Measurements from ENCODE around the gene CA12.

CA12 gene

DNA sequence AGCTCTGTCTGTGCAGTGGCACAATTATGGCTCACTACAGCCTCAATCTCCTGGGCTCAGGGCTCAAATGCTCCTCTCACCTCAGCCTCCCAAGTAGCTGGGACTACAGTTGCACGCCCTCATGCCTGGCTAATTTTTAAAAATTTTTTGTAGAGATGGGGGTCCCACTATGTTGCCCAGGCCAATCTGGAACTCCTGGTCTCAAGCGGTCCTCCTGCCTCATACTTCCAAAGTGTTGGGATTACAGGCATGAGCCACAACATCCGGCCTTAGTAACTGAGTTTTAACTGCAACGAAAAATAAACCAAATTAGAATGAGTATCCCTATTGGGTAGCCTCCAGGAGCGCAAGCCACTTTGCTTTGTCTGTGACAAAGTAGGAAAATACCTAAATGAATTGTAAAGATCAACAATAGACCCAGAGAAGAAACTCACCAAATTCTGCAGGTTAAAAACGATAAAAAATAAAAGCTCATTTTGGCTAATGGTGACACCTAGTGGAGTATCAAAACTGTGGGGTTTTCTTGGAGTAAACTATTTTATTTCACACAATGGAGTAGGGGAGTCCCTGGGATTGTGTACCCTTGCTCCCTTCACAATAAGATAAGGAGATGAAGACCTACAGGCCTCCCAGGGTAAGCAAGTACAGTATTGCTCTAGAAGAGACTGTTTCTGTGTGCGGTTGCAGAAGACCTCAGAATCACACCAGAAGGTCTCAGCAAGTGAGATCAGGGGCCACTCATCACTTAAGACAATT is 21.0 kb upstream of the CA12 start:
- DNase-seq: peak; percentile 37

DNA sequence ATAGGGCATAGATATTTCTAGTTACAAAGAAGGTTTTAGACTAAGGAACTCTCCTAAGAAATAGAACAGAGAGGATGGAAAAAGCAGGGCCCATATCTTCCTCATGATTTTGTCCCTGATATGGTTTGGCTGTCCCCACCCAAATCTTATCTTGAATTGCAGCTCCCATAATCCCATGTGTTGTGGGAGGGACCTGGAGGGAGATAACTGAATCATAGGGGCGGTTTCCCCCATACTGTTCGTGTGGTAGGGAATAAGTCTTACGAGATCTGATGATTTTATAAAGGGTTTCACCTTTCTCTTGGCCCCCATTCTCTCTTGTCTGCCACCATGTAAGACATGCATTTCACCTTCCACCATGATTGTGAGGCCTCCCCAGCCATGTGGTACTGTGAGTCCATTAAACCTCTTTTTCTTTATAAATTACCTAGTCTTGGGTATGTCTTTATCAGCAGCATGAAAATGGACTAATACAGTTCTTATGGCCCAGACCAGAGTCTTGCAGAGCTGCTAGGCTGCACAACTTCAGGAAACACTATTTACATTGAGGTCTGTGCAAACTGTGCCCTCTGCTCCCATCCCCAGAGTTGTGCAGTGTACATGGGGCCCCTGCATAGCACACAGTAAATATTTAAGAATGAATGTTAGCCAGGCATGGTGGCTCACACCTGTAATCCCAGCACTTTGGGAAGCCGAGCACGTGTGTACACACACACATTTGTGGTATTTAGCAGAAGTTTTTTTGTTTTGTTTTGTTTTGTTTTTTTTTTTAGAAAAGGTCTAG is 20.3 kb upstream of the CA12 start:
- no peak for DNase-seq

DNA sequence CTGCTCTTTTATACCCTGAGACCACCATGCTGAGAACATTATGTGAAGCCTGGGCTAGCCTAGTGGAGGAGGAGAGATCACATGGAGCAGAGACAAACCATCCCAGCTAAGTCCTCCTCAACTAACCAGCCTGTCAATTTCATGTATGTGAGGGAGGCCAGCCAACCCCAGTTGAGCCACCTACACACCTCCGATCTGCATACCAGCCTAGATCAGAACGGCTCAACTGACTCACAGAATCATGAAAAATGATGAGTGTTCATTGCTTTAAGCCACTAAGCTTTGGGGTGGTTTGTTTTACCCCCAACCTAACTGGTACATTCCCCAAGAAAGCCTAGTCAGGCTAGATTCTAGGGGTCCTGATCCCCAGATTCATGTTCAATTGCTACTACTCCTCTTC is 19.4 kb upstream of the CA12 start:
- no peak for DNase-seq

DNA sequence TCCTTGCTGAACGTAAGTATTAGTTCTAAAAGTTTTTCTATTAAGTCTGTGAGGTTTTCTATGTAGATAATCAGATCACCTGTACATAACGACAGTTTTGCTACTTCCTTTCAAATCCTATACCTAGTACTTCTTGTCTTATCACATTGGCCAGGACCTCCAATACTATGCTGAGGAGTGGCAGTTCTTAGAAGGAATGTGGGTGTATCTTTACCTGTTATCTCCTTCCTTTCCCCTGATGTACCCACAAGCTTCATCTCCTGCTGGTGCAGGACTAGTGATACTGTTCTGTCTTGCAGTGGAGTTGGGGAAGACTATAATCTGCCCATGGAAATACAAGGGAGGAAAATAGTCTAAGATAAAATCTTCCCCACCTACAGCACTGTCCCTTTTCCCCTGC is 16.8 kb upstream of the CA12 start:
- no peak for DNase-seq

DNA sequence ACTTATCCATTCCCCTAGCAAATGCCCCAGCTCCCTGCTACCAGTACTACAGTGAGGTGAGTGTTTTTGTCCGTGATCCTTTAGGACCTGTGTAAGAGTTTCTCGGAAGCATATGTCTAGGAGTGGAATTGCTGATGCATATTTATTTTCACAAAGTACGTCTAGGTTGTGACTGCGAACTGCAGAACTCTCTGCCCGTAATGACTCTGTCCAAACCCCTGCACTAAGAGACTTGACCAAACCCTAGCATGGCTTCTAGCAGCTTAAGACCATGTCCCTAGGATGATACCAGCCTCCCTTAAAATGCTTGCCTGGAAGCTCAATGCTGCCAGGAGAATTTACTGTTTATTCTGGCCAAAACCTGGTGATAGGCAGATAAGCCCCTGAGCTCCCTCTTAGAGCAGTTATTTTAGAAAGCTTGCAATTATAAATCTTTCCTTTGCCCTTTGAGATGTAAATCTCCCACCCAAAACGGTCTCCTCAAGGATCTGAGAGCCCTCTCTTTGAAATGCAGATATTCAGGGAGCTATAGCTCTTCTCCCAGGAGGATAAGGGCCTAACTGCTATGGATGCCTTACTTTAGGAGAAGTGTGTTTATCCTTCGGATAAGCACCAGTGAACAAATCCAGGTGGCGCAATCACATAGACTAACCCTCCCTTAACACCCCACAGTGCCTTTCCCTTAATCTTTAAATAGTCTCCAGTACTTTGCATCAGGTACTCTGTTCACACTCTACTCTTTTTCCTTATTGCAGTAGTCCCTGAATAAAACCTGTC is 14.7 kb upstream of the CA12 start:
- no peak for DNase-seq

DNA sequence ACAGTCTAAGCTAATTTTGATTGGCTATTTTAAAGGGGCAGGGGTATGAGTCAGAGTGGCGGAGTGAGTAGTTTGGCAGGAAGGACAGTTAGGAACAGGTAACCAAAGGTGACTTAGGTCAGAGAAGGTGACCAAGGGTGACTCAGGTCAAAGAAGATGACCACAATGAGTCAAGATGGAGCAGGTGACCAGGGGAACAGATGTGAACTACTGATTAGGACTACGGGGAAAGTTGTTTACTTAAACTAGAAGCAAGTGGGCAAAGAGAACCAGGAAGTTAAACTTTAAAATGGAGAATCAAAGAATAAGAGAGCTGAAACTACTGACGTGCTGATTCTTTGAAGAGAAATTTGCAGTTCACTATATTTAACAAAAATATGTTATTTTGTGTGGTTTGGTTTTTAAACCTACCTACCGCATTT is 14.1 kb upstream of the CA12 start:
- DNase-seq: no peak

DNA sequence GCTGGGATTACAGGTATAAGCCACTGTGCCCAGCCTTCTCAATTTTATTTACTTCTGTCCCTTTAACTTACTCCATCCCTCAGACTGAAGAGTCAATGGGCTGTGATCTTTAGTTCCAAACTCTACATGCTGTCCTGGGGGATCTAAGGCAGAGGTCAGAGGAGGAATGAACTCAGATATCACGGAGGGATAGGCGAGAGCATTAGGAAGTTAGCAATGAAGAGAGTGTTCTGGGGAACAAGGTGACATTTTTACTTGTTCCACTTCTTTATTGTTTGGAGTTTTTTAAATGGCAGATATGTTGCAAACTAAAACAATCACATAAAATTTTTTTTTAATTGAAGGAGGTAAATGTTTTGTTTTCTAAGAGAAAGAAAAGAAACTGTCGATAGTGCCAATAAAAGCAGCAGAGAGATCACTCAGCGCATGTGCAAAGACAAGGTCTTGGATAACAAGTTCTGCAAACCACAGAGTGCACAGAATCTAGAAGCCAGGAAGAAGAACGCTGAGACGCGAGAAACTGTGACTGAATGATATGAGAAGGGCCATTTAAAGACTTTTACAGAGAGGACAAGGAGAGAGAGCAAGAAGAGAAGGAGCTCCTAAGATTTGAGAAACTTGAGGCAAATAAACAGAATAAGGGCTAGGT is 10.8 kb upstream of the CA12 start:
- no peak for DNase-seq

DNA sequence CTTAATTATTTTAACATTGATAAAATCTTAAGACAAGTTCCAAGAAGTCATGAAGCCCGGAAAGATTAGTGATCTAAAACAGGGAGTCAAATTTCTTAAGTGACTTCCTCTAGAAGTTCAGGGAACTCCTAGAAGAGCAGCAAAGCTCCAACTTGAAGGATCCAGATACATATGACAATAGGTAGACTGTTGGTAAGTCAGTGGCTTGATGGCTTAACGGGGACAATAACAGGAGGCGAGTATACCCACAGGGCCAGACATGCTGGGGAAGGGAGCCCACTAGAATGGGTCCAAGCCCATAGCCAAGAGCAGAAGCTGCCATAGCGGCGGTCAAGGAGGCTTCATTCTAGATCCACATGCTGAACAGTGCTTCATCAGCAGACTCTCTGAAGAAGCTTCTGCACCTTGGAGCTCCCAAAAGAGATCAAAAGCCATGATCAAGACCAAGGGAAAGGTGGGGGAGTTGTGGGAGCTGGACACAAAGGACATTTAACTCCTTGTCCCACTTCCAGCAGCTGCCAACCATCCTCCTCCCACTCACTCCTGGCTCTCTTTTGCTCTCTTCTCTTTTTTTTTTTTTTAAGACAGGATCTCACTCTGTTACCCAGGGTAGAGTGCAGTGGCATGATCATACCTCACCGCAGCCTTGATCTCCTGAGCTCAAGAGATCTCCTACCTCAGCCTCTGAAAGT is 10.2 kb upstream of the CA12 start:
- DNase-seq: no peak

DNA sequence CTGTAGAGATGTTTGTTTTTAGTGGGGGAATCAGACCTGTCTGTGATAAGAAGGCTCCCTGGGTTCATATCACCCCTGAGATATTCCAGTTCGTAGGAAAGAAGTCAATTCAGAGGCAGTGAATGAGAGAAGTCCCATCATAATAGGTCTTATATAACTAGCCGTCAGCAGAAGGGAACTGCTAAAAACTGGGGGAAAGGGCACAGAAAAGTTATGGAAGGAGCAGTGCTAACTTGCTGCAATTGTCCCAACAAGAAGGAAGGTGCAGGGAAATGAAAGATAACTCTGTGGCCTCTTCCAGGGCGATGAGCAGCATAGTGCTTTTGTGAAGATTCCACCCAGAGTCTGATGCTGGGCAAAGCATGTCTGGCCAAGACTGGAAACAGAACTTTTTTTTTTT is 9.0 kb upstream of the CA12 start:
- DNase-seq: no peak

DNA sequence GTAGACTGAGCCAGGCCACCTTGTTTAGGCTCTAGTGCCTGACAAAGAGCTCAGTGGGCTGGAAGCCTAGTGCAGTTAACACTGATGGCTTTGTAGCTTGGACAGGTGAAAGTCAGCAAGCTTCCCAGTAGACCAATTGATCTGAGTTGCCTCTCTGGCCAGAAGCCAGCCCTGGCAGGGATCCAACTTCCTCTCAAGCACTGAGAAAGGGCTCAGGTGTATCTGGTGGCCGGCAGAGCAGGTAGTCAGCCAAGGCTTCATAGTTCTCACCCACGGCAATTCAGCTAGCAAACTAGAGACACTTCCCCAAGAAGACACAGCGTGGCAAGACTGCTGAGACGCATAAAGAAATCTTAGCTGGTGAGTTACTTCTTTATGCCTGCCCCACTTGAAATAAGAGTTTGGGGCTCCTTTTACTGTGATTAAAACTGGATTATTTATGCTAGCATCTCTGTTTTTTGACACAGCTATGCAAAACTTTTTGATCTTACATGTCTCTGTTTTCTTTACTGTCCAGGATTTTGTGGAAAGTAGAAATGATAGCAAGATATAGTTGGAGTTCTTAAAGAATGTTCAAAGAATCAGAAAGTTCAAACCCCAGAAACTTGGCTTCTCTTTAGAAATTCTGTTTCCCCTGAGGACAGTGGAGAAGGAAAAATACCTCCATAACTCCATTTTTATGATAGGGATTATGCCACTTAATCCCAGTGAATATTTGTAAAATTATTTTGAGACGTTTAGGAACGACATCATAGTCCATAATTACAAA is 8.4 kb upstream of the CA12 start:
- DNase-seq: no peak

DNA sequence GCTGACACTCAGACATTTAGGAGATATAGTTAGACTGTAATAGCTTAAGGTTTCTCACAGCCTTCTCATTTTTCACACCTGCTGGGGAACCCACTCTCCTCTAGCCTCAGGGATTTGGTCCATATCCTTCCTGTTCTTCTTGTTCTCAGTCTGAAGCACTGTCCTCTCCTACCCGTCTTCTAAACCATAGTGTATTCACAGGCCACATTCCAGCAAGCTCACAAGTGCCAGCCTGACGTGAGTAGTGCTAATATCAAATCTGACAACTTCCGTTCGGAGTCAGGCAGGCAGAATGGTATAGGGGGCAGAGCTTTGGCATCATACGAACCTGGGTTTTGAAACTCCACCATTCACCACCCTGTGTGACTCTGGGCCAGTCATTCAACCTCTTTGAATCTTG is 6.9 kb upstream of the CA12 start:
- DNase-seq: no peak

DNA sequence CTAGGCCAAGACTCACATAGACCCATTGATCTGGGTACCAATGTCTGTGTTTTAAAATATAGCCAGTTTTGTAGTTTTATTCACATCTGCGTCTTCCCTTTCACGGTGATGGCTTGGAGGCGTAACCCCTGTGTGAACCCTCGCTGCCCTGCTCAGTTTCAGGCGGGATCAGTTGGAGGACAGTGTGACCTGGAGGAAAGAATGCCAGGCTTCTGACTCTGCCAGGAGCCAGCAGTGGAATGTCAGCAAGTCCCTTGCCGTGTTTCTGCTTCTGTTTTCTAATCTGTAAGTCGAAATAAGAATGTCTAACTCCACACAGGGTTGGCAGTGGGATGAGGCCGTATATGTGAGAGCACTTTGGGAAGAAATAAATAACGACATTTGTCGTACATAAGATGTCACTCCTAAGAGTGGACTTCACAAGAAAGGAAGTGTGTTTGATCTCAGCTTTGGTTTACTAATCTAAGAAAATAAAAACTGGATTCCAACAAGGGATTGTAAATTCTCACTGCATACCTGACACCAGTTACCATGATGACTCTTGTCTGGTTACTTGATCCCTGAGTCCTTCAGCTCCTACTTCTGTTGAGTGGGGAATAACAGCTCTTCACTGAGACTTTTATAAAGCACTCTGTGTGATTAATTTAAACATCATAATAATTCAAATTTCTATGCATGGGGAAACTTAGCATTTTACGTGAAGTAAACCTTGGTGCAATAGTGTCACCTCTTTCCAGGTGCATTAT is 6.3 kb upstream of the CA12 start:
- no peak for DNase-seq

DNA sequence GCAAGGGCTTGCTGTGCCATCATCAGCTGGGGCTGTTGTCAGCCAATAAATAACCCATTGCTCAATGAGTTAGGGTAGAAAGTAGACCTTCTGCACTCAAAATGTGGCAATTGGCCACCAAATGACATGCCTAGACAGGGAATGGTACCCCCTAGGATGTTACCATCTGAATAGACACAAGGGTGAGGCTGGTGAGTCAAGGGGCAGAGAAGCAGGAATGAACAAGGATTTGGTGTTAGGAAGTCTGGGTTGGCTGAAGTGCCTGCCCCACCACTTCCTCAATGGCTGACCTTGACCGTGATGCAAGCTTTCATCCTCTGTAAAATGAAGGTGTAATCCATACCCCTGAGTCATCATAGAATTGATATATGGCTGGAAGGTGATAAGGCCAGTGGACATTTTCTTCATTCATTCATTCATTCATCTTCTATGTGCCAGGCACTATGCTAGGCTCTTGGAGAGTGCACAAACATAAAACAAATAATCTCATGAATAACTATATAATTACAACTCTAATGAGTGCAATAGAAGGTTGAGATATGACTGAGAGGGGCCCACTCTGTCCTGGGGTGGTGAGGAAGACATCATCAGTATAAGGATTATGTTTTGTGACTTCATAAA is 4.4 kb upstream of the CA12 start:
- DNase-seq: no peak

DNA sequence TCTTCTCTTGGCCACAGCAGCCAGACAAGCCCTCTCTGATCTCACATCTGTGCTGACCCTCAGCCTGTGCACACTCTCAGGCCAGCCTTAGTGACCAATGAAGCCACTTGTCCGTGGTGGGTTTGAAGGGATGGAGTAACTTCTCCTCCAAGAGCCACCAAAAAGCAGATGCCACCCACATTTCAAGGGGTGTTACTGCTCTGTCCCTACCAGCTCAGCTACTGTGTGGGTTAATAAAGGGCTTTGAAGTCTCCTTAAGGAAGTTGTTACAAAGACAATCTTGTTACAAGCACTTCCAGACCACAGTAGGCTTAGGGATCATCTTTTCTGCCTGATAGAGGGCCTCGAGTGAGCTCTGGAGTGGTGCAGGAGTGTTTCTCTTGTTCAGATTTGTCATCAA is 3.3 kb upstream of the CA12 start:
- no peak for DNase-seq

DNA sequence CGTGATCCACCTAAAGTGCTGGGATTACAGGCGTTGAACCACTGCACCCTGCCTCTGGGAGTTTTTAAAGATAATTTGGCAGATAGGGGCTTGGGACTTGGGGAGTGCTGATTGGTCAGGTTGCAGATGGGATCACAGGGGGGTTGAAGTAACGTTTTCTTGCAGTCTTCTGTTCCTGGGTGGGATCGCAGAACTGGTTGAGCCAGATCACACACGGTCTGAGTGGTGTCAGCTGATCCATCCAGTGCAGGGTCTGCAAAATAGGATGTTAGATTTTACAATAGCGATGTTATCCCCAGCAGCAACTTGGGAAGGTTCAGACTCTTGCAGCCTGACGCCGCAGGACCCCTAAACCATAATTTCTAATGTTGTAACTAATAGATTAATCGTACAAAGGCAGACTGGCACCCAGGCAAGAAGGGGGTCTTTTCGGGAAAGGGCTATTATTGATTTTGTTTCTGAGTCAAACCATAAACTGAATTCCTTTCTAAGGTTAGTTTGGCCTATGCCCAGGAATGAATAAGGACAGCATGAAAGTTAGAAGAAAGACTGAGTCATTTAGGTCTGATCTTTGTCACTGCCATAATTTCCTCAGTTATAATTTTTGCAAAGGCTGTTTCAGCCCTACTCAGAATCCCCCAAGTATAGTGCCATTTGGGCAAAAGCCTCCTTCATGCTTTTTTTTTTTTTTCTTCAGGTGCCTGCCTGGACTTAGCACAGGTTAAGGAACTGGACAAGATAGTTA is 1.5 kb upstream of the CA12 start:
- DNase-seq: no peak

DNA sequence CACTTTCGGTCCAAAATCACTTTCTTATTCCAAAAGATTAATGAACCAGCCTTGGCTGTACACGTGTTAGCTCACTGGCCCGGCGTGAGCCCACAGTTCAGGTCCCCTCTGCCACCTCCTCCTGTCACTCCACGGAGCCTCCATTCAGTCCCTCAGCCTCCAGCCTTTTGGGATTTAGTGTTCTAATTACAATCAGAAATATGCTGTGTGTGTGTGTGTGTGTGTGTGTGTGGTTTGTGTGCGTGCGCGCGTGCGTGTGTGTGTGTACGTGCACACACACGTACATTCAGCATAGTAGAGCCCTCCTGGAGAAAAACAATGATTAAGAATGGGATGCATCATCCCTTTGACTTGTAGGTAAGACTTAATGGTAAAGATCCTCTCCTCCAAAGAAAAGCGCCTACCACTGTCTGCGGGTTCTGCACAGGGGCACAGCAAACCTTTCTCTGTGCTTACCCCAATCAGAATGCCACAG is 801 bp downstream of the CA12 start:
- peak; percentile 63 for DNase-seq

DNA sequence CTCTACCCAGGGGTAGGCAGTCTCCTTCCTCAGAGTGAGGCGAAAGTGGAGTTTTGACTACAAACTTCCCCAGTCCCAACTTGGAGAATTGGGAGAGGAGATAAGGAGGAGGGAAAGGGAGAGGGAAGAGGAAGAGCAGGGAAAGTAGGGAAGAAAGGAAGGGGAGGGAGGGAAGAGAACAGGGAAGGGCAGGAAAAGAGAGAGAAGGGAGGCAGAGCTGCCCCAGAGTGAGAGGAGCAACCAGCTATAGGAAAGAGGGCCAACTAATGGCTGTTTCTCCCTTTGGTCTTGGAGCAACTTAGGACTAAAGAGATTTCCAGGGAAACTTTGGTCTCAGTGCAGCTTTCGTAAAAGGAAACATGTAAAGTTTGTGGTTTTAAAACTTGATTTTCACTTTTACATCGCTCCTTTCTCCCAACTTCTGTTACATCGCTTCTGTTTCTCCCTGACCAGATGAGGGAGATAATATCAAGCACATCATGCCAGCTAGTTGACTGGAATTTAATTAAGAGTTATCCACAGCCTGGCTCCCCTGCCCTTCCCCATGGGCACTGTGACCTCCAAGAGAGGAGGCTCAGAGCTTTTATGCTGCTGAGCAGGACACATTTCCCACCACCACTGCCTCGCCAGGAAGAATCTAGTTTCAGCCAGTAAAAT is 1.4 kb downstream of the CA12 start:
- DNase-seq: peak; percentile 42

DNA sequence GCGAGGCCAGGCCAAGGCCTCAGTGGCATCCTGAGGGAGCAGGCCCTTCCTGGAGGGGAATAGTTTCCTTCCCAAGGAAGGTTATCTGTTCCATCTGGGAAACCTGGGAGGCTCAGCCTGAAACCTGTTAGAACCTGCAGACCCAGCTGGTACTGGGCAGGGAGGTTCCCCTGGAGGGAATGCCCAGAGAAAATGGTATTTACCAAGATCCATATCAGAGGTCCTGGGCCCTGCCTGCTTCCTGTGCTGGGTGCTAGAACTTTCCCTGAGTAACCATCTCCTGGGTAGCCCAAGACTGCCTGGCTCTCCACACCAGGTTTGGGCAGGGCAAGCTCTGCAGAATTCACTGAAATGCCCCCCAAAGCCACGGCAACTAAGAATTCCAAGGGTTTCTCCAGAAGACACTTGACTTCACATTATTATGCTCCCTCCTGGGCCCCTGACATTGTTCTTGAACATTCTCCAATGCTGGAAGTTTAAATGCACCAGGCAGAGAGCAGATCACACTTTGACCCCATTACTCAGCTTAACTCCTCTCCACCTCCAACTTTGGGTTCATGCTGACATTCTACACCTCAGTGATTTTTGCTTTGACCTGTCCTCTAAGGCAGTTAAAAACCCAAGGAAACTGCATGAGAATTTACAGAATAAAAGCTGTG is 2.0 kb downstream of the CA12 start:
- no peak for DNase-seq

Measured in right kidney (tissue), 1 donor.